GM12878 (cell line): ENCODE measurements around the gene INSRR.

ENCODE experiments used
- ATF3 ChIP-seq: IDR thresholded peaks from 2 replicates; pipeline ENCODE4 v1.6.1; 2011; ENCODE audit warnings: low read depth, mild to moderate bottlenecking, low read length, moderate library complexity, borderline replicate concordance; ENCODE audit errors: extremely low read depth
- CTCF ChIP-seq, 3 experiments: IDR thresholded peaks in 2 of 3; conservative IDR thresholded peaks in 1 of 3; 2 replicates each; pipeline ENCODE4 v1.5.1; 2011; ENCODE audit warnings: low read depth in 3 of 3, low read length in 3 of 3, mild to moderate bottlenecking in 3 of 3, control low read depth in 2 of 3, moderate library complexity in 2 of 3, inconsistent platforms in 1 of 3, mixed read lengths in 1 of 3; ENCODE audit not compliant: control insufficient read depth in 2 of 3, insufficient read depth in 1 of 3; ENCODE audit errors: extremely low read depth in 1 of 3
- ETV6 ChIP-seq, 2 experiments: fragments of 450-650 bp in 1 of 2; IDR thresholded peaks in 1 of 2; conservative IDR thresholded peaks in 1 of 2; 2 replicates each; pipeline ENCODE4 v1.6.1; 2014; ENCODE audit warnings: antibody characterized with exemption in 1 of 2, borderline replicate concordance in 1 of 2, low read depth in 1 of 2, mild to moderate bottlenecking in 1 of 2, moderate library complexity in 1 of 2
- JUNB ChIP-seq: IDR thresholded peaks from 2 replicates; pipeline ENCODE4 v1.6.1; 2016; ENCODE audit warnings: antibody characterized with exemption, mild to moderate bottlenecking
- NBN ChIP-seq: fragments of 450-650 bp; IDR thresholded peaks from 2 replicates; pipeline ENCODE4 v1.6.1; 2016
- PAX8 ChIP-seq: fragments of 450-650 bp; IDR thresholded peaks from 2 replicates; pipeline ENCODE4 v1.6.1; 2017; ENCODE audit warnings: mild to moderate bottlenecking, moderate library complexity
- RCOR1 ChIP-seq: conservative IDR thresholded peaks from 2 replicates; pipeline ENCODE4 v1.6.1; 2012; ENCODE audit warnings: low read depth, low read length, improper control_type of control experiment
- SREBF2 ChIP-seq: IDR thresholded peaks from 2 replicates; pipeline ENCODE4 v1.6.1; 2012; ENCODE audit warnings: mild to moderate bottlenecking, low read length

- no peak for TF ChIP-seq CTCF (IDR thresholded peaks at IDR 0.05 in 2 of 3, conservative IDR thresholded peaks at IDR 0.05 in 1 of 3; ENCODE audit: control insufficient read depth in 2 of 3, extremely low read depth in 1 of 3, insufficient read depth in 1 of 3, low read depth in 3 of 3, low read length in 3 of 3)
- no peak for TF ChIP-seq ETV6 (conservative IDR thresholded peaks at IDR 0.05 in 1 of 2, IDR thresholded peaks at IDR 0.05 in 1 of 2; ENCODE audit: borderline replicate concordance in 1 of 2, low read depth in 1 of 2)
- TF ChIP-seq RCOR1 = no peak
- TF ChIP-seq NBN = no peak
- TF ChIP-seq PAX8 = no peak
- TF ChIP-seq ATF3 = no peak
- no peak for TF ChIP-seq JUNB
- no peak for TF ChIP-seq SREBF2
Measured at GRCh38 chr1:156845055-156845952, 13.6 kb downstream of the INSRR start.
